Gastroesophageal sphincter (tissue), 3 donors: ENCODE measurements around the gene ARHGAP6.

Source experiments
- EP300 ChIP-seq: sonication (generic); formaldehyde crosslinking; IDR thresholded peaks from one replicate; pipeline ENCODE4 v1.6.1; 2017; ENCODE audit warnings: antibody characterized with exemption, mild to moderate bottlenecking
- TF ChIP-seq, protein P1 (sequence below), 4 experiments: fragments of 200-600 bp in 2 of 4; fragments of 450-650 bp in 2 of 4; sonication (generic) in 1 of 4; IDR thresholded peaks; one replicate each; pipeline ENCODE4 v1.5.1; 2017 to 2019; ENCODE audit warnings: antibody characterized with exemption in 4 of 4, mild to moderate bottlenecking in 2 of 4, moderate library complexity in 2 of 4

DNA sequence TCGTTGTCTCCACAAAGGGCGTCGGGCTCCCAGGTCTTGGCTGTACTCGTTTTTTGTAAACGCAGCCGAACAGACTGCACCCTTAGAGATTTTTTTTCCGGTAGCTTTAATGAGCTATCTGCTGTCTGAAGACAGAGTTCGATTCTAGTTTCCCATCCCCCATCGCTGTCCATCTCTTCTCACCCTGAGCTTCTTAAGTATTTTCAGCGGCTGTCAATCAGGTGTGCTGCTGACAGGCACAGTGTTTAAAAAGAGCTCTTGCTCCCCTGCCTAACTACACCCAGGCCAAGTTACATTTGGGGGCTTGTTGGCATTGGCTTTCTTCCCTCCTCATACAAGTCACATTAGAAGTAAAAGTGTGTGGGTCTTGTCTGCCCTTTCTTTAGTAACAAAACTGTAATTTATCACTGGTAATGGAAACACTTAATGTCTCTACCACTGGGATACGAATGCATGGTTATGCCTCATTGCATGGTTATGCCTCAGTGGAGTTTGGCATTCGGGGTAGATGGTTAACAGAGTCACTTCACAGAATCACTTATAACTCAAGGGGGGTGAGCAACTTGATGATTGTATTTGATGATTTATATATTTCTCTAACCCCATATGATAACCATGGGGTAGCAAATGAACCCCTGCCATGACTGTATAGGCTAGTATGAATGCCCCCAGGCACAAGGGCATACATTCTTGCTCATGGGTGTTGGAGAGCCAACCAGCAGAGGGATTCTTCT is 1.4 kb upstream of the ARHGAP6 start:
- no peak for TF ChIP-seq EP300
- TF ChIP-seq, protein P1, sequence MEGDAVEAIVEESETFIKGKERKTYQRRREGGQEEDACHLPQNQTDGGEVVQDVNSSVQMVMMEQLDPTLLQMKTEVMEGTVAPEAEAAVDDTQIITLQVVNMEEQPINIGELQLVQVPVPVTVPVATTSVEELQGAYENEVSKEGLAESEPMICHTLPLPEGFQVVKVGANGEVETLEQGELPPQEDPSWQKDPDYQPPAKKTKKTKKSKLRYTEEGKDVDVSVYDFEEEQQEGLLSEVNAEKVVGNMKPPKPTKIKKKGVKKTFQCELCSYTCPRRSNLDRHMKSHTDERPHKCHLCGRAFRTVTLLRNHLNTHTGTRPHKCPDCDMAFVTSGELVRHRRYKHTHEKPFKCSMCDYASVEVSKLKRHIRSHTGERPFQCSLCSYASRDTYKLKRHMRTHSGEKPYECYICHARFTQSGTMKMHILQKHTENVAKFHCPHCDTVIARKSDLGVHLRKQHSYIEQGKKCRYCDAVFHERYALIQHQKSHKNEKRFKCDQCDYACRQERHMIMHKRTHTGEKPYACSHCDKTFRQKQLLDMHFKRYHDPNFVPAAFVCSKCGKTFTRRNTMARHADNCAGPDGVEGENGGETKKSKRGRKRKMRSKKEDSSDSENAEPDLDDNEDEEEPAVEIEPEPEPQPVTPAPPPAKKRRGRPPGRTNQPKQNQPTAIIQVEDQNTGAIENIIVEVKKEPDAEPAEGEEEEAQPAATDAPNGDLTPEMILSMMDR (IDR thresholded peaks at IDR 0.05) = no peak
